ENCODE results near the gene FN3KRP.
"Not testable (repeated sequence)": the region's sequence is repeated elsewhere in the genome, so short reads cannot be mapped to it uniquely, and the experiment has no call there.

GRCh38 chr17:82774456-82774855 lies 58.0 kb downstream of the FN3KRP start:
- TF ChIP-seq CTCF, POLR2A (IDR thresholded peaks at IDR 0.05): not testable (repeated sequence)
